ENCODE data around the gene SRCAP. TPM values are rescaled to one million over a fixed set of nuclear protein-coding genes. Genes with fewer than 3 reads are reported as not detected.

Gene SRCAP
- total and polyA plus RNA-seq, 9 donors, result 7.9 to 28.3 (median 21.2) TPM

DNA sequence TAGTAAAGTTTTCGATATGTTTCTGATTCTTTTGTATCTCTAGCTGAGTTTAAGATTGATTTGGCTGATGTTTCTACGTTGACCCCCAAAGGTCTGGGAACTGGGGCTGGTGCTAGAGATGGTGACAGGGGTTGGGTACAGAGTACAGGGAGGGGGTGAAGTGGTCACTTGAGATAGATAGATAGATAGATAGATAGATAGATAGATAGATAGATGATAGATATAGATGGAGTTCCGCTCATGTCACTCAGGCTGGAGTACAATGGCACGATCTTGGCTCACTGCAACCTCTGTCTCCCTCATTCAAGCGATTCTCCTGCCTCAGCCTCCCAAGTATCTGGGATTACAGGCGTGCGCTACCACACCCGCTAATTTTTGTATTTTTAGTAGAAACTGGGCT lies 42.6 kb upstream of the SRCAP start:
- H3K27me3 ChIP-seq (ENCODE audit: control insufficient read depth, insufficient read depth, low read length), result no peaks in the 10 kb centered on the region
- H3K9me3 ChIP-seq (replicated peaks; ENCODE audit: control insufficient read depth, low read depth, low read length), result no peaks in the 10 kb centered on the region
- peaks cover 59% of the 10 kb centered on the region for H3K36me3 ChIP-seq (ENCODE audit: control insufficient read depth, insufficient read depth, low read length)
- no peak for DNase-seq
- 85% methylated on average over 1 of the region's 8 CpGs for WGBS (ENCODE audit: insufficient coverage)
- H3K4me3 ChIP-seq (ENCODE audit: low read length), result no peak overlapping the region
- H3K27ac ChIP-seq (ENCODE audit: low read length), result no peak overlapping the region
- H3K4me1 ChIP-seq (ENCODE audit: control insufficient read depth, insufficient read depth, low read length), result peaks cover 37% of the 10 kb centered on the region

DNA sequence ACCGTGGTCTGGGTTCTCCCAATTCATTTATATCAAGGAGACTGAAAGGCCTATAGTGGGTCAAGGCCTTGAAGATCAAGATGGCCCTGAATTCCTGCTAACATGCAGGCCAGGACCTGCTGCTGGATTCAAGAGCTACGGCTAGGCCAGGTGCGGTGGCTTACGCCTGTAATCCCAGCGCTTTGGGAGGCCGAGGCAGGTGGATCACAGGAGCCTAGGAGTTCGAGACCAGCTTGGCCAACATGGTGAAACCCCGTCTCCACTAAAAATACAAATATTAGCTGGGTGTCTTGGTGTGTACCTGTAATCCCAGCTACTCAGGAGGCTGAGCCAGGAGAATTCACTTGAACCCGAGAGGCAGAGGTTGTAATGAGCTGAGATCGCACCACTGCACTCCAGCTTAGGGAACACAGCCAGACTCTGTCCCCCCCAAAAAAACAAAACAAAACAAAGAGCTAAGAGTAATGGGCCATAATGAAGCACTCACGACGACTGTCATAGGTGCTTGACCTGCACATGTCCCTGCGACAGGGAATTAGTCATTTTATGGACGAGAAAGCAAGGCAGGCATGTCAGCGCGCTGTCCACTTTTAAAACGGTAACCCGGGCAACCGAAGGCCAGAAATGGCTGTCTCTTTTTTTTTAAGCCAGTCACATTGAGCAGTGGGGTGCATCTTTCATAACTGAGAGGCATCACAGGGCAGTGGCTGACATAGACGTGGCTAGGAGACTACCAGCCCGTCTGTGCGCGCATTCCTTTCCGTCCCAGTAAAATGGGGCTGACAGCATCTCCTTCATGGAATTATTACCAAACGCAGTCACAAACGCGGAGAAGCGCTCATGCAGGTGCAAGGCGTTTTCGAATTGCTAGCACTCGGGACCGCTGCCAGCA lies 41.8 kb upstream of the SRCAP start:
- peak overlapping the region; percentile 88 for H3K27ac ChIP-seq (ENCODE audit: low read length)
- H3K4me3 ChIP-seq (ENCODE audit: low read length), result peak overlapping the region; percentile 44
- H3K9me3 ChIP-seq (replicated peaks; ENCODE audit: control insufficient read depth, low read depth, low read length), result no peaks in the 10 kb centered on the region
- peaks cover 67% of the 10 kb centered on the region for H3K36me3 ChIP-seq (ENCODE audit: control insufficient read depth, insufficient read depth, low read length)
- no peaks in the 10 kb centered on the region for H3K27me3 ChIP-seq (ENCODE audit: control insufficient read depth, insufficient read depth, low read length)
- WGBS (ENCODE audit: insufficient coverage), result 18% methylated on average over 26 of the region's 32 CpGs
- peaks cover 31% of the 10 kb centered on the region for H3K4me1 ChIP-seq (ENCODE audit: control insufficient read depth, insufficient read depth, low read length)
- DNase-seq, result no peak

DNA sequence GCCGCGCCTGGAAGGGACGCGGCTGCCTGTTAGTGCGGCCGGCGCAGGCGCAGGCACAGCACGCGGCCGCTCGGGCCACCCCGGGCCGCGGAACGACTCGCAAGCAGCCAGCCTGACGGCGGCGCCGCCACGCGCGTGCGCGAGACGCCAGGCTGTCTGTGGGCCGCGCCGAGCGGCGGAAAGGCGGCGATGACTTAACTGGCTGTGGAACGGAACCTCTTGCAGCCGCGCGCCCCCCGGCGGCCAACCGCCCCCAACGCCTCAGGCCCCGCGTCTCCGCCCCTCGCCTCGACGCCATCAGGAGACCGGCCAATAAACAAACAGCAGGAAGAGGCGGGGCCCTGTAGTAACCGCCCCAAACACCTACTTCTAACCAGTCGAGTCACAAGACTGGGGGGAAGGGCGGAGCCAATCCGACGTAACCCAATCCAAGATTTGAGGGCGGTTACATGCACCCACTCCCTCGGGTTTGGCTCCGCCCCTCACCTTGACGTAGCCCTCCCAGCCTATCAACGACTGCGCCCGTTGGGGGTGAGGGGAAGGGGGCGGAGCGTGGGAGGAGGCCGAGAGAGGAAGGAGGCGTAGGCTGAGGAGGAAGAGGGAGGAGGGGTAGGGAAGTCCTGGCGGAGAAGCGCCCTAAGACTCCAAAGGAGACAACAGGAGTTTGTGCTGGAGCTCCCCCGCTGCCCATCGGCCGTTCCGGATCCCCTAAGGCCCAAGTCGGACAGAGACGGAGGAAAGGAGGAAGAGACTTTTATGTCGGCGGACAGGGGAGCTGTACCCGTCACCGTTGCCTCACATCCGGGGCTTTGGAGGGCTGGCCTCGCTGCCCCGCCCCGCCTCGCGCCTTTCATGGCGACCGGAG lies 40.9 kb upstream of the SRCAP start, which contains the start of gene FBRS:
TSS of gene FBRS (plus strand) at position 566 of the 865 bp plus-strand sequence. CDS start 1,088 bp downstream, outside the sequence.
- H3K36me3 ChIP-seq (ENCODE audit: control insufficient read depth, insufficient read depth, low read length), result peaks cover 67% of the 10 kb centered on the region
- no peaks in the 10 kb centered on the region for H3K27me3 ChIP-seq (ENCODE audit: control insufficient read depth, insufficient read depth, low read length)
- H3K27ac ChIP-seq (ENCODE audit: low read length), result peak within 1 kb of the TSS; percentile 100
- H3K4me3 ChIP-seq (ENCODE audit: low read length), result peak within 1 kb of the TSS; percentile 85
- WGBS (ENCODE audit: insufficient coverage), result under 1% methylated on average over 70 of the region's 86 CpGs
- peaks cover 28% of the 10 kb centered on the region for H3K4me1 ChIP-seq (ENCODE audit: control insufficient read depth, insufficient read depth, low read length)
- DNase-seq, result peak; percentile 100
- no peaks in the 10 kb centered on the region for H3K9me3 ChIP-seq (replicated peaks; ENCODE audit: control insufficient read depth, low read depth, low read length)

DNA sequence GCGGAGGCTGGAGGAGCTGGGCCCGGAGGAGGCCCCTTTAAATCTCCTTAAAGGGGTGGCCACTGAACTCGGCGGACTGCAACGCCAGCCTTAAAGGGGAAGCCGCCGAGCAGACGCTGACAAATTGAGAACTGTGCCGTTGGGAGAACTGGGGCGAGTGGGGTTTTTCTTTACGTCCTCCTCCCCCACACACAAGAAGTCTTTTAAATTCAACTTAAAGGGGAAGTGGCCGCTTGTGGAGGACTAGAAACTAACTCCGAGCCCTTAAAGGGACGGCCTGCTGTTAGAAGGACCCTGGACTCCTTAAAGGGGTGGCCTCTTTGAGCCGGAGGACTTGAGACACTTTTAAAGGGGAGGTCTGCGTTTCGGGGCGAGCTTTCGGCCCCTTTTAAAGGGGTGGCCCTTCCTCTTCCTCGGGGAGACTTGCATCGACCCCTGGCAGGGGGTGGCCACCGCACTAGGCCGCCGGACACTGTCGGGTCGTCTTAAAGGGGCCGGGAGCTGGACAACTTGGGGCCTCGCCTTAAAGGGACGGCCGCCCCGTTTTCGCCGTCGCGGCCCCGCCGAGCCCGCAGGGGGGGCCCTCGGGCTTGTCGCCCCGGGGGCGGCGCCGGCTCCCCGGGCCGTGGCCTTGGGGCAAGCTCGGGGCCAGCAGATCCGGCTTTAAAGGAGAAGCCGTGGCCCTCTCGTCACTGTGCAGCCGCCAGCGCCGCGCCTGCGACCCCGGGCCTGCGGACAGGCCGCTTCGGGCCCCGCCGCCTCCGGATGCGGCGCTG lies 40.1 kb upstream of the SRCAP start:
- Histone ChIP-seq H3K4me3 (ENCODE audit: low read length) (peak overlapping the region; percentile 85), H3K9me3 (replicated peaks; ENCODE audit: control insufficient read depth, low read depth, low read length) (no peaks in the 10 kb centered on the region), H3K27me3 (ENCODE audit: control insufficient read depth, insufficient read depth, low read length) (no peaks in the 10 kb centered on the region), H3K27ac (ENCODE audit: low read length) (peak overlapping the region; percentile 100), H3K4me1 (ENCODE audit: control insufficient read depth, insufficient read depth, low read length) (peaks cover 28% of the 10 kb centered on the region), H3K36me3 (ENCODE audit: control insufficient read depth, insufficient read depth, low read length) (peaks cover 67% of the 10 kb centered on the region)
- peak; percentile 99 for DNase-seq
- WGBS (ENCODE audit: insufficient coverage), result under 1% methylated on average over 54 of the region's 64 CpGs

DNA sequence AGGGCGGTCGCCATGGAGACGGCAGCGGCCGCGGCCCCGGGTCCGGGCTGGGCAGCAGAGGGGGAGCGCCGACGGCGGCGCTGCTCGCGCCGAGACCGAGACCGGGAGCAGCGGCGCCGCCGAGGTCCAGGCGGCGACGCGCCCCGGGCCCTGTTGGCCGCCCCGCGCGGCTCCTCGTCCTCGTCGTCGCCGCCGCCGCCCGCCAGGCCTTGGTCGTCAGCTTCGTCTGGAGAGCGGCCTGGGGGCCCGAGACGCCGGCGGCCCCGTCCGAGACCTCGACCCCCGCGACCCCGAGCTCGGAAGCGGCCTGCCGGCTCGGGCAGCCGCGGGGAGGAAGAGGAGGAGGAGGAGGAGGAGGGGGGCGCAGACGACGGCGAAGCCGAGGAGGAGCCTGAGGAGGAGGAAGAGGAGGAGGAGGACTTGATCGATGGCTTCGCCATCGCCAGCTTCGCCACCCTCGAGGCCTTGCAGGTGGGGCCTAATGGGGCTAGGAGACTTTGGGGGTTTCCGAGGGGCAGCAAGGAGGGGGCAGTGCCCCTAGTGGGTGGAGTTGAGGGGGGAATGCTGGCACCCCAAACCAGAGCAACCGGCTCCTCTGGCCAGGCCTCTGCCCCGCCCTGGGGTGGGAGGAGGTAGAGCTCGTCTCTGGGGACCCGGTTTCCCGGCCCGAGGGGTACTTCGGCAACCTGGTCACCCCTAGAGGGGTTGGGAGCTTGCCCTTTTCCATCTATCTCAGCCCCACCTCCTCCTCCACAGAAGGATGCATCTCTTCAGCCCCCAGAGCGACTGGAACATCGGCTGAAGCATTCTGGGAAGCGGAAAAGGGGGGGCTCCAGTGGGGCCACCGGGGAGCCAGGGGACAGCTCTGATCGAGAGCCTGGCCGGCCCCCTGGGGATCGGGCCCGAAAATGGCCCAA lies 39.2 kb upstream of the SRCAP start:
- H3K36me3 ChIP-seq (ENCODE audit: control insufficient read depth, insufficient read depth, low read length), result peaks cover 64% of the 10 kb centered on the region
- DNase-seq, result peak; percentile 51
- no peaks in the 10 kb centered on the region for H3K27me3 ChIP-seq (ENCODE audit: control insufficient read depth, insufficient read depth, low read length)
- under 1% methylated on average over 69 of the region's 84 CpGs for WGBS (ENCODE audit: insufficient coverage)
- H3K27ac ChIP-seq (ENCODE audit: low read length), result peak overlapping the region; percentile 66
- peak overlapping the region; percentile 85 for H3K4me3 ChIP-seq (ENCODE audit: low read length)
- no peaks in the 10 kb centered on the region for H3K9me3 ChIP-seq (replicated peaks; ENCODE audit: control insufficient read depth, low read depth, low read length)
- peaks cover 28% of the 10 kb centered on the region for H3K4me1 ChIP-seq (ENCODE audit: control insufficient read depth, insufficient read depth, low read length)

DNA sequence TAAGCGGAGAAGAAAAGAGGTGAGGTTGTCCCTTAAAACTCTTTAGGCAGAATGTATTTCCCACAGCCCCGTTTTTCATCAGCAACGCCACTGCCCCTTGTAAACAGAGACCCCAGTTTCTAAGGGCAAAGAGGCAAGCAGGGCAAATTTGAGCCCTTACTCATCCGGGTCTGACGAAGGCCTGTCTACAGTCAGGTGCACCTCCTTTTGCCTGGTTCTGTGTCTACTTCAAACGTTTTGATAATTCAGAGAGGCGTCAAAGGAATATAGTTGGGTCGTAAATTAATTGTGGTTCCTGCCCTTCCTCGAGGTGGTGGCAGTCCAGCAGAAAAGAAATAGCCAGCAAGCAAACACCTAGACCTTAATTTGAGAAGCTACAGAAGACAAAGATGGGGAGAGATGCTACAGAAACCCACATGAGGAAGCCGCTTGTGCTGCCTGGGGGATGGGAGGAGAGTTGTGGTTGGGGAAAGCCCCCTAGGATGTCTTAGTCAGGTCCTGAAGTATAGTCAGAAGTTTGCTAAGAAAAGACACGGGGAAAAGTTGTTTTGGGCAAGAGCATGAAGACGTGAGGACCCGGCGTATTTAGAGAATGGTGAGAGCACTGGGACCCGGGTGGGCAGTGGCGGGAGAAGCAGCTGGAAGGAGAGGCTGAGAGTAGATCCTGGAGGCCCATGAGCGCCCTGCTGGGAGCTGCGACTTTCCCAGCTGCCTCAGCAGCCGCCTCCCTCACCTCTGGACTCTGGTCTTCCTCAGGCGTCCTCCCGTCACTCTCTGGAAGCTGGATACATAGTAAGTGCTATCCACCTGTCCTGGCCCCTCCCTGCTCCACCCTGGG lies 38.3 kb upstream of the SRCAP start:
- DNase-seq, result peak; percentile 36
- WGBS (ENCODE audit: insufficient coverage), result 47% methylated on average over 14 of the region's 21 CpGs
- Histone ChIP-seq H3K27me3 (ENCODE audit: control insufficient read depth, insufficient read depth, low read length) (no peaks in the 10 kb centered on the region), H3K4me3 (ENCODE audit: low read length) (peak overlapping the region; percentile 71), H3K4me1 (ENCODE audit: control insufficient read depth, insufficient read depth, low read length) (peaks cover 28% of the 10 kb centered on the region), H3K9me3 (replicated peaks; ENCODE audit: control insufficient read depth, low read depth, low read length) (no peaks in the 10 kb centered on the region), H3K27ac (ENCODE audit: low read length) (peak overlapping the region; percentile 66), H3K36me3 (ENCODE audit: control insufficient read depth, insufficient read depth, low read length) (peaks cover 64% of the 10 kb centered on the region)

DNA sequence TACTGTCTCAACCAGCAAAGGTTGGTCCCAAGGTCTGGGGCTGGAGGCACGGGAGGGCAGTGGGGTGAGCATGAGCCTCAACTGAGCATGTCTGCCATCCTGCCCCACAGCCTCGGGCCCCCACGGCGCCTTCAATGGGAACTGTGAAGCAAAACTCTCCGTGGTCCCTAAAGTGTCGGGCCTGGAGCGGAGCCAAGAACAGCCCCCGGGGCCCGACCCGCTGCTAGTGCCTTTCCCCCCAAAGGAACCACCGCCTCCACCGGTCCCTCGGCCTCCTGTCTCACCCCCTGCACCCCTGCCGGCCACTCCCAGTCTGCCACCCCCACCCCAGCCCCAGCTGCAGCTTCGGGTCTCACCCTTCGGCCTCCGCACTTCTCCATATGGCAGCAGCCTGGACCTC lies 36.5 kb upstream of the SRCAP start:
- no peak overlapping the region for H3K27ac ChIP-seq (ENCODE audit: low read length)
- no peak overlapping the region for H3K4me3 ChIP-seq (ENCODE audit: low read length)
- peak; percentile 5 for DNase-seq
- H3K4me1 ChIP-seq (ENCODE audit: control insufficient read depth, insufficient read depth, low read length), result peaks cover 20% of the 10 kb centered on the region
- no peaks in the 10 kb centered on the region for H3K27me3 ChIP-seq (ENCODE audit: control insufficient read depth, insufficient read depth, low read length)
- peaks cover 70% of the 10 kb centered on the region for H3K36me3 ChIP-seq (ENCODE audit: control insufficient read depth, insufficient read depth, low read length)
- 76% methylated on average over 12 of the region's 17 CpGs for WGBS (ENCODE audit: insufficient coverage)
- no peaks in the 10 kb centered on the region for H3K9me3 ChIP-seq (replicated peaks; ENCODE audit: control insufficient read depth, low read depth, low read length)

DNA sequence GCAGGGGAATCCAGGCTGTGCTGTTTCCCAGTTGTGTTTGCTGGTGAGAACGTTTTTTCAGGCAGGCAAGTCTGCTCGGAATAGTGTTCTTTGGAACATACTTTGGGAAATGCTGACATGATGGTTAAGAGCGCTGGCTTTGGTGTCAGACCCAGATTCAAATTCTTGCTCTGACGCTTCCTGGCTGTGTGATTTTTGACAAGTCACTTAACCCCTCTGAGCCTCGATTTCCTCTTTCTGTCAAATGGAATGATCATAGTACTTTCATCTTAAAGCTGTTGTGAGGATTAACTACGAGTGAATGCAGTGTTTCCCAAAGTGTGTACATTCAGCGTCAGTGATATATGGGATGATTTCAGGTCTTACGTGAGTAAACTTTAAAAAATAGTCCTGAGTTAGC lies 35.9 kb upstream of the SRCAP start:
- DNase-seq, result no peak
- Histone ChIP-seq H3K27me3 (ENCODE audit: control insufficient read depth, insufficient read depth, low read length) (no peaks in the 10 kb centered on the region), H3K4me1 (ENCODE audit: control insufficient read depth, insufficient read depth, low read length) (peaks cover 18% of the 10 kb centered on the region), H3K4me3 (ENCODE audit: low read length) (no peak overlapping the region), H3K36me3 (ENCODE audit: control insufficient read depth, insufficient read depth, low read length) (peaks cover 76% of the 10 kb centered on the region), H3K9me3 (replicated peaks; ENCODE audit: control insufficient read depth, low read depth, low read length) (no peaks in the 10 kb centered on the region), H3K27ac (ENCODE audit: low read length) (no peak overlapping the region)
- WGBS (ENCODE audit: insufficient coverage), result 82% methylated on average over 6 of the region's 8 CpGs
